Measurements from ENCODE around the gene KDM8. TPM values are rescaled to one million over a fixed set of nuclear protein-coding genes. Genes with fewer than 3 reads are reported as not detected.

Gene KDM8
- total and polyA plus RNA-seq, 9 of the 15 experiments (the other 6 are each of a cell fraction or from before 2014, with no cell fraction given), result 0.61 to 9.1 (median 5.4) TPM

GRCh38 chr16:27242868-27243590 is 39.7 kb downstream of the KDM8 start (continued):
- TF ChIP-seq CREB3 (tag; conservative IDR thresholded peaks at IDR 0.05; ENCODE audit: low read depth), result 0 out of 2 replicates have a peak, but pooled peaks have one; percentile 18
- TF ChIP-seq NR4A1 (CRISPR knock-in tag; IDR thresholded peaks at IDR 0.05), result peak; percentile 51; the same call in 1 of the 2 replicates
- TF ChIP-seq NR4A1 (tag; IDR thresholded peaks at IDR 0.05), result no peak
- peak; percentile 61 for TF ChIP-seq RFX1 (IDR thresholded peaks at IDR 0.05)
- TF ChIP-seq KLF6 (CRISPR knock-in tag; IDR thresholded peaks at IDR 0.05; ENCODE audit: borderline replicate concordance), result 0 out of 2 replicates have a peak, but pooled peaks have one; percentile 33

GRCh38 chr16:27243725-27244362 is 40.5 kb downstream of the KDM8 start:
- BruUV-seq (replicated peaks), result no TSS peak
- no peak for ATAC-seq
- no peak for TF ChIP-seq HEY1 (CRISPR knock-in tag; IDR thresholded peaks at IDR 0.05; ENCODE audit: borderline replicate concordance)
- no peak for TF ChIP-seq TCFL5 (CRISPR knock-in tag; conservative IDR thresholded peaks at IDR 0.05)
- no peak for TF ChIP-seq HBP1 (CRISPR knock-in tag; IDR thresholded peaks at IDR 0.05)
- no peak for TF ChIP-seq GTF2F1 (IDR thresholded peaks at IDR 0.05; ENCODE audit: low read depth, low read length)
- no peak for TF ChIP-seq ZBTB7A (IDR thresholded peaks at IDR 0.05; ENCODE audit: borderline replicate concordance, control insufficient read depth, low read depth, low read length)
- no peak for TF ChIP-seq HDAC8 (tag; IDR thresholded peaks at IDR 0.05)
- TF ChIP-seq SOX6 (IDR thresholded peaks at IDR 0.05), result no peak
- no peak for TF ChIP-seq TCF15 (CRISPR knock-in tag; IDR thresholded peaks at IDR 0.05)
- TF ChIP-seq CREB3 (tag; conservative IDR thresholded peaks at IDR 0.05; ENCODE audit: low read depth), result no peak
- no peak for TF ChIP-seq ZNF121 (CRISPR knock-in tag; conservative IDR thresholded peaks at IDR 0.05)

More at GRCh38 chr16:27243725-27244362, 40.5 kb downstream of the KDM8 start:
- Histone ChIP-seq H3K79me2 (ENCODE audit: control insufficient read depth, insufficient read depth, low read length) (0 out of 3 replicates have a peak, but pooled peaks cover 4% of the 10 kb centered on the region), H4K20me1 (replicated peaks; ENCODE audit: control insufficient read depth, insufficient read depth, low read length) (0 out of 2 replicates have a peak, but pooled peaks cover 2% of the 10 kb centered on the region), H3K9ac (ENCODE audit: insufficient read depth in 1 of 2, low read depth in 2 of 2, low read length in 2 of 2) (peak overlapping the region in 1 of 2 experiments; percentile 61; a peak in 2 of 4 replicates), H3K4me2 (ENCODE audit: insufficient read depth, low read length) (no peak overlapping the region), H2AFZ (ENCODE audit: low read depth, low read length) (no peak overlapping the region), H3K27me3 (ENCODE audit: control insufficient read depth in 2 of 2, insufficient read depth in 2 of 2, low read length in 2 of 2) (no peaks in the 10 kb centered on the region), H3K36me3 (ENCODE audit: control insufficient read depth, insufficient read depth, low read length) (no peaks in the 10 kb centered on the region), H3K9me3 (replicated peaks; ENCODE audit: control insufficient read depth, insufficient read depth, low read depth, low read length) (no peaks in the 10 kb centered on the region), H3K4me3 (no peak overlapping the region), H3K4me1 (replicated peaks in 1 of 2; ENCODE audit: control insufficient read depth in 2 of 2, insufficient read depth in 2 of 2, low read length in 2 of 2) (peaks cover 4 to 39% of the 10 kb centered on the region in 2 experiments; a peak in 4 of 5 replicates), H3K9me1 (ENCODE audit: control insufficient read depth, insufficient read depth, low read length) (no peaks in the 10 kb centered on the region), H3K27ac (ENCODE audit: extremely low read depth, low read depth, low read length) (no peak overlapping the region)
- FAIRE-seq (no peak), DNase-seq (ENCODE audit: extremely low read depth in 1 of 4, low spot score in 3 of 4) (no peak)
- POLR2A ChIA-PET, result interaction anchor here (0.6 to 1.2 kb wide), 3 partner anchors 9 to 96 kb away, joined by 3 to 6 read pairs (median 5); no protein-coding TSS in a partner anchor
- WGBS (ENCODE audit: insufficient coverage, low coverage, missing lambda C conversion rate), result 72% methylated on average over 11 of the region's 11 CpGs
- CTCF ChIA-PET (ENCODE audit: low intra/inter-chr PET ratio), result no interaction called here
- intact Hi-C loops (cut with micrococcal nuclease), result no loop called here
- in situ Hi-C loops (cut with MboI), result loop anchor here (5.0 kb wide), 1 partner anchor 63 kb away; no protein-coding TSS in a partner anchor

All from K562 (cell line).